OCI-LY7 (cell line): Measurements from ENCODE around the gene LDLRAD4. TPM values are rescaled to one million over a fixed set of nuclear protein-coding genes. Genes with fewer than 3 reads are reported as not detected.

ENCODE experiments used
- BruUV-seq: library from RNA; stranded (reverse); fragments of 400-500 nt; replicated peaks from 2 replicates; lab custom pipeline; 2021; lab: Mats Ljungman, UMichigan
- CTCF ChIA-PET: fragments of 300-600 bp; sonication (Branson Sonifier 250); formaldehyde crosslinking; loops from one replicate; lab custom pipeline; 2022; ENCODE audit warnings: antibody characterized with exemption; ENCODE audit not compliant: unreplicated experiment; lab: Charles Lee
- POLR2A ChIA-PET: fragments of 300-600 bp; sonication (Branson Sonifier 250); formaldehyde crosslinking; loops from one replicate; lab custom pipeline; 2022; ENCODE audit warnings: antibody characterized with exemption; lab: Charles Lee
- DNase-seq: peaks from one replicate; pipeline ENCODE4 v3.0.0-alpha.2; 2015; ENCODE audit warnings: low spot score
- H2AFZ ChIP-seq: fragments of 200-600 bp; sonication (generic), shearing (Covaris generic); 2 replicates; pipeline ENCODE4 v1.6.1; 2014; ENCODE audit warnings: mild to moderate bottlenecking, antibody characterized with exemption, low read length, moderate library complexity
- H3K27ac ChIP-seq: fragments of 200-600 bp; sonication (generic); 2 replicates; pipeline ENCODE4 v1.5.1; 2014; ENCODE audit warnings: mixed run types, low read depth, mild to moderate bottlenecking, moderate library complexity, low read length, inconsistent platforms; ENCODE audit not compliant: poor library complexity, severe bottlenecking
- H3K36me3 ChIP-seq: fragments of 200-600 bp; sonication (generic); 2 replicates; pipeline ENCODE4 v1.6.1; 2014; ENCODE audit warnings: mild to moderate bottlenecking, antibody characterized with exemption, low read length, moderate library complexity, mixed read lengths; ENCODE audit not compliant: insufficient read depth
- H3K4me1 ChIP-seq: fragments of 200-600 bp; sonication (generic); 2 replicates; pipeline ENCODE4 v1.5.1; 2014; ENCODE audit warnings: mild to moderate bottlenecking, low read length; ENCODE audit not compliant: insufficient read depth, poor library complexity, severe bottlenecking
- H3K4me2 ChIP-seq: fragments of 200-600 bp; sonication (generic); 2 replicates; pipeline ENCODE4 v1.6.1; 2014; ENCODE audit warnings: mild to moderate bottlenecking, low read length
- H3K4me3 ChIP-seq: fragments of 200-600 bp; sonication (generic); 2 replicates; pipeline ENCODE4 v1.5.1; 2014; ENCODE audit warnings: mild to moderate bottlenecking, low read depth, low read length; ENCODE audit not compliant: poor library complexity, severe bottlenecking
- H3K79me2 ChIP-seq: fragments of 200-600 bp; sonication (generic); 2 replicates; pipeline ENCODE4 v1.6.1; 2016; ENCODE audit warnings: low read depth, mild to moderate bottlenecking, low read length, moderate library complexity, mixed read lengths; ENCODE audit not compliant: insufficient read depth
- H3K9me2 ChIP-seq: fragments of 200-600 bp; sonication (generic); 2 replicates; pipeline ENCODE4 v1.6.1; 2016; ENCODE audit warnings: mild to moderate bottlenecking, low read length, mixed read lengths; ENCODE audit not compliant: insufficient read depth
- H3K9me3 ChIP-seq: fragments of 200-600 bp; sonication (generic); 2 replicates; pipeline ENCODE4 v1.6.1; 2014; ENCODE audit warnings: mild to moderate bottlenecking, mixed run types, low read length, mixed read lengths
- H4K20me1 ChIP-seq: fragments of 200-600 bp; sonication (generic); 2 replicates; pipeline ENCODE4 v1.6.1; 2014; ENCODE audit warnings: mild to moderate bottlenecking, antibody characterized with exemption, low read length, moderate library complexity, mixed read lengths; ENCODE audit not compliant: insufficient read depth
- EZH2phosphoT487 ChIP-seq: fragments of 200-600 bp; sonication (generic); IDR thresholded peaks from 2 replicates; pipeline ENCODE4 v1.6.1; 2018; ENCODE audit warnings: low read depth, borderline replicate concordance, mild to moderate bottlenecking, mixed run types, antibody characterized with exemption, low read length, moderate library complexity, mixed read lengths
- intact Hi-C: fragments of 100-400 bp; cut with micrococcal nuclease; formaldehyde crosslinking; loops from one replicate; pipeline ENCODE4 v1.10.0; 2022; ENCODE audit not compliant: unreplicated experiment
- total RNA-seq, 2 experiments: library from RNA; depleted of rRNA in 1 of 2; stranded (reverse); fragments of >200 nt in 1 of 2; shearing (Covaris generic) in 1 of 2; gene quantifications; 2 replicates each; pipeline ENCODE4 v1.2.3, GENCODE V29; 2014 to 2022
- TF ChIP-seq, protein P1 (sequence below): fragments of 200-600 bp; sonication (generic); conservative IDR thresholded peaks from 2 replicates; pipeline ENCODE4 v1.5.1; 2014; ENCODE audit warnings: mild to moderate bottlenecking, antibody characterized with exemption, low read length, moderate library complexity, mixed read lengths

The LDLRAD4 gene
- total RNA-seq, 2 experiments from 2014 or later, result 26.2 to 43.8 TPM

DNA sequence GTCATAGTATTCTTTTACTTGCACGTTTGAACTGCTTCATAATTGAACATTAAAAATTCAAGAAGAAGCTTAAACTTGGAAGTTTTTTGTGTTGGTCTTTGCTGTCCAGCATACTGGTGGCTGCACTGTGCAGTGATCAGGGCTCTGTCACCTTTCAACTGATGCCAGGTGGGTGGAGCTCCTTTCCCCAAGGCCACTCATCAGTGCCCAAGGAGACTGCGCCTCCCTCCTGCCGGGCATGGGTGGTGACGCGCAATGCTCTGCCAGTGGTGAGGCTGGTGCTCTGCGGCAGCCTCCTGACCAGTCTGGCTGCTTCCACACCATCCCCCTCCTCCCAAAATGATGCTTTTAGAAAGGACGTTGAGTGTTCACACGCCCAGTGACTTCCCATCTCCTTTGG is 16.0 kb upstream of the LDLRAD4 start:
- Histone ChIP-seq H3K4me3 (no peak overlapping the region), H3K27ac (no peak overlapping the region), H3K79me2 (no peaks in the 10 kb centered on the region), H3K9me3 (peaks cover 15% of the 10 kb centered on the region), H3K4me1 (no peaks in the 10 kb centered on the region), H3K4me2 (no peak overlapping the region), H3K36me3 (no peaks in the 10 kb centered on the region), H3K9me2 (no peaks in the 10 kb centered on the region), H2AFZ (no peak overlapping the region), H4K20me1 (no peaks in the 10 kb centered on the region)
- intact Hi-C loops, result loop anchor here (10.0 kb wide), 1 partner anchor 132 kb away; no protein-coding TSS in a partner anchor
- DNase-seq, result no peak
- ChIA-PET CTCF (no interaction called here), POLR2A (no interaction called here)
- no TSS peak for BruUV-seq
- TF ChIP-seq EZH2phosphoT487, result no peak
- TF ChIP-seq, protein P1, sequence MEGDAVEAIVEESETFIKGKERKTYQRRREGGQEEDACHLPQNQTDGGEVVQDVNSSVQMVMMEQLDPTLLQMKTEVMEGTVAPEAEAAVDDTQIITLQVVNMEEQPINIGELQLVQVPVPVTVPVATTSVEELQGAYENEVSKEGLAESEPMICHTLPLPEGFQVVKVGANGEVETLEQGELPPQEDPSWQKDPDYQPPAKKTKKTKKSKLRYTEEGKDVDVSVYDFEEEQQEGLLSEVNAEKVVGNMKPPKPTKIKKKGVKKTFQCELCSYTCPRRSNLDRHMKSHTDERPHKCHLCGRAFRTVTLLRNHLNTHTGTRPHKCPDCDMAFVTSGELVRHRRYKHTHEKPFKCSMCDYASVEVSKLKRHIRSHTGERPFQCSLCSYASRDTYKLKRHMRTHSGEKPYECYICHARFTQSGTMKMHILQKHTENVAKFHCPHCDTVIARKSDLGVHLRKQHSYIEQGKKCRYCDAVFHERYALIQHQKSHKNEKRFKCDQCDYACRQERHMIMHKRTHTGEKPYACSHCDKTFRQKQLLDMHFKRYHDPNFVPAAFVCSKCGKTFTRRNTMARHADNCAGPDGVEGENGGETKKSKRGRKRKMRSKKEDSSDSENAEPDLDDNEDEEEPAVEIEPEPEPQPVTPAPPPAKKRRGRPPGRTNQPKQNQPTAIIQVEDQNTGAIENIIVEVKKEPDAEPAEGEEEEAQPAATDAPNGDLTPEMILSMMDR, result no peak

- BruUV-seq, result no TSS peak
- CTCF ChIA-PET, result no interaction called here
- no peak overlapping the region for H3K4me2 ChIP-seq
- H2AFZ ChIP-seq, result no peak overlapping the region
- TF ChIP-seq EZH2phosphoT487, result no peak
- TF ChIP-seq, protein P1, result no peak
- POLR2A ChIA-PET, result no interaction called here
- H3K4me1 ChIP-seq, result no peaks in the 10 kb centered on the region
- H3K27ac ChIP-seq, result no peak overlapping the region
- no peak for DNase-seq
- no peaks in the 10 kb centered on the region for H3K9me3 ChIP-seq
- H3K79me2 ChIP-seq, result no peaks in the 10 kb centered on the region
- H3K36me3 ChIP-seq, result no peaks in the 10 kb centered on the region
- no peaks in the 10 kb centered on the region for H4K20me1 ChIP-seq
- intact Hi-C loops, result loop anchor here (10.0 kb wide), 1 partner anchor 128 kb away; no protein-coding TSS in a partner anchor
- H3K9me2 ChIP-seq, result no peaks in the 10 kb centered on the region
- no peak overlapping the region for H3K4me3 ChIP-seq
These were observed 12.3 kb upstream of the LDLRAD4 start for GRCh38 chr18:13206301-13206700.

DNA sequence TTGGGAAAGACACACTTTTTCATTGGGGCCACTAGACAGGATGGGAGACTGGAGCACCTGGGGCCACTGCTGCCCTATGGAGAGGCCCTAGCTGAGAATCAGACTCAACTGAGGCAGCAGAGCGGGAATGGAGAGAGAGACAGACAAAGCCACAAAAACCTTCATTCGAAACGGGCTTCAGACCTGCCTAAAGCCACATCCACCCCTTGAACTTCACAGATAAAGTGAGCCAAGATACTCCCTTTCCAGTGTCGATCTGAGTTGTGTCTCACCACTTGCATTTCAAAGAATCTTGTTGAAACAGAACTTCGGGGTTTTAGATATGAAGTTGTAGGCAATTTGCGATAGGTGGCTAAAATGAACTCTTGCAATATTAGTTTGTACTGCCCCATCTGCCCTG is 11.3 kb upstream of the LDLRAD4 start:
- intact Hi-C loops, result loop anchor here (10.0 kb wide), 1 partner anchor 128 kb away; no protein-coding TSS in a partner anchor
- no peak overlapping the region for H3K4me3 ChIP-seq
- no peaks in the 10 kb centered on the region for H3K4me1 ChIP-seq
- ChIA-PET CTCF (no interaction called here), POLR2A (no interaction called here)
- H3K36me3 ChIP-seq, result no peaks in the 10 kb centered on the region
- DNase-seq, result no peak
- H4K20me1 ChIP-seq, result no peaks in the 10 kb centered on the region
- H3K27ac ChIP-seq, result no peak overlapping the region
- BruUV-seq, result no TSS peak
- H3K9me2 ChIP-seq, result no peaks in the 10 kb centered on the region
- H3K79me2 ChIP-seq, result no peaks in the 10 kb centered on the region
- no peaks in the 10 kb centered on the region for H3K9me3 ChIP-seq
- H2AFZ ChIP-seq, result no peak overlapping the region
- TF ChIP-seq, protein P1, result no peak
- TF ChIP-seq EZH2phosphoT487, result no peak
- H3K4me2 ChIP-seq, result no peak overlapping the region
